Transverse colon (tissue), 4 donors: Measurements from ENCODE around the gene IL31.

Experiments used
- POLR2A ChIP-seq: fragments of 450-650 bp; IDR thresholded peaks from one replicate; pipeline ENCODE4 v1.6.1; 2016; ENCODE audit warnings: antibody characterized with exemption, mild to moderate bottlenecking, moderate library complexity
- POLR2AphosphoS5 ChIP-seq, 3 donors: sonication (generic); formaldehyde crosslinking; IDR thresholded peaks; one replicate each; pipeline ENCODE4 v1.6.1; 2016; ENCODE audit warnings: antibody characterized with exemption in 3 of 3
- TF ChIP-seq, protein P1 (sequence below), 5 experiments: fragments of 200-600 bp in 3 of 5; fragments of 450-650 bp in 2 of 5; sonication (generic) in 3 of 5; IDR thresholded peaks; 1 replicate in 2 of 5; 2 replicates in 3 of 5; pipeline ENCODE4 v1.5.1; 2016 to 2017; ENCODE audit warnings: antibody characterized with exemption in 5 of 5, inconsistent platforms in 3 of 5, mild to moderate bottlenecking in 2 of 5, moderate library complexity in 1 of 5

- TF ChIP-seq, protein P1, sequence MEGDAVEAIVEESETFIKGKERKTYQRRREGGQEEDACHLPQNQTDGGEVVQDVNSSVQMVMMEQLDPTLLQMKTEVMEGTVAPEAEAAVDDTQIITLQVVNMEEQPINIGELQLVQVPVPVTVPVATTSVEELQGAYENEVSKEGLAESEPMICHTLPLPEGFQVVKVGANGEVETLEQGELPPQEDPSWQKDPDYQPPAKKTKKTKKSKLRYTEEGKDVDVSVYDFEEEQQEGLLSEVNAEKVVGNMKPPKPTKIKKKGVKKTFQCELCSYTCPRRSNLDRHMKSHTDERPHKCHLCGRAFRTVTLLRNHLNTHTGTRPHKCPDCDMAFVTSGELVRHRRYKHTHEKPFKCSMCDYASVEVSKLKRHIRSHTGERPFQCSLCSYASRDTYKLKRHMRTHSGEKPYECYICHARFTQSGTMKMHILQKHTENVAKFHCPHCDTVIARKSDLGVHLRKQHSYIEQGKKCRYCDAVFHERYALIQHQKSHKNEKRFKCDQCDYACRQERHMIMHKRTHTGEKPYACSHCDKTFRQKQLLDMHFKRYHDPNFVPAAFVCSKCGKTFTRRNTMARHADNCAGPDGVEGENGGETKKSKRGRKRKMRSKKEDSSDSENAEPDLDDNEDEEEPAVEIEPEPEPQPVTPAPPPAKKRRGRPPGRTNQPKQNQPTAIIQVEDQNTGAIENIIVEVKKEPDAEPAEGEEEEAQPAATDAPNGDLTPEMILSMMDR (IDR thresholded peaks at IDR 0.05) = no peak
- no peak for TF ChIP-seq POLR2A
- no peak for TF ChIP-seq POLR2AphosphoS5 (IDR thresholded peaks at IDR 0.05)
Measured at GRCh38 chr12:122128481-122128880, 45.5 kb downstream of the IL31 start.
